NT2/D1 (cell line): Measurements from ENCODE around the gene ENPP6.

ENCODE experiments used
- YY1 ChIP-seq: IDR thresholded peaks from 2 replicates; pipeline ENCODE4 v1.6.1; 2011; ENCODE audit not compliant: insufficient read length, insufficient read depth
- ZNF274 ChIP-seq: IDR thresholded peaks from 2 replicates; pipeline ENCODE4 v1.6.1; 2011; ENCODE audit warnings: mild to moderate bottlenecking, low read depth, low read length

DNA sequence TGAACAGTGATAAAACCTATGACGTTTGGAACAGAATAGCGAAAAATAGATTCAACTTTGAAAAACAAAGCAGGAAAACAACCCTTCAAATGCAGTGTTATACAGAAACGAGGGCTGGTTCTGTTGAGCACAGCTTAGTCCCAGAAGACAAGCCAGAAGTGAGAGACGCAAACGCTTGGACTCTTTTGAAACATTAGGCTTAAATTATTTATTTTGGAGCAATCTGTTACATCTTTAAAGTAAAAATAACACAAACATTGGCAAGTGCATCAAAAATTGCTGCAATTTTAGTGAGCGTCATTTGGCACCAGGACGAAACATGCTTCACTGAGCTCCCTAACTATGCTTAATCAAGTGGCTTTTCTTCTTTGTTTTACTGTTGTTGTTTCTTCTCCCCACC is 63.5 kb downstream of the ENPP6 start:
- TF ChIP-seq YY1 (no peak), ZNF274 (no peak)
